Gastroesophageal sphincter (tissue), 4 donors: Measurements from ENCODE around the gene GRM4. TPM values are rescaled to one million over a fixed set of nuclear protein-coding genes. Genes with fewer than 3 reads are reported as not detected.

Experiments
- ATAC-seq: fragments of 150-250 bp; one replicate; pipeline ENCODE4 v1.9.1; 2016; ENCODE audit warnings: mild to moderate bottlenecking, moderate library complexity
- H3K27ac ChIP-seq, 4 donors: fragments of 200-600 bp; sonication (generic) in 3 of 4; 1 replicate in 3 of 4; 2 replicates in 1 of 4; pipeline ENCODE4 v1.5.1; 2016 to 2019
- H3K27me3 ChIP-seq: fragments of 200-600 bp; sonication (generic); one replicate; pipeline ENCODE4 v1.5.1; 2019
- H3K36me3 ChIP-seq, 2 donors: fragments of 200-600 bp; sonication (generic); one replicate each; pipeline ENCODE4 v1.5.1; 2019; ENCODE audit warnings: control low read depth in 1 of 2
- H3K4me1 ChIP-seq, 3 donors: fragments of 200-600 bp; sonication (generic); 1 replicate in 2 of 3; 2 replicates in 1 of 3; pipeline ENCODE4 v1.5.1; 2016 to 2019; ENCODE audit warnings: control low read depth in 2 of 3
- H3K4me3 ChIP-seq, 2 donors: fragments of 200-600 bp; sonication (generic); one replicate each; pipeline ENCODE4 v1.5.1; 2019; ENCODE audit warnings: mild to moderate bottlenecking in 1 of 2, moderate library complexity in 1 of 2
- H3K9me3 ChIP-seq, 3 donors: fragments of 200-600 bp; sonication (generic); one replicate each; pipeline ENCODE4 v1.5.1; 2017 to 2019; ENCODE audit warnings: control low read depth in 2 of 3
- EP300 ChIP-seq: sonication (generic); formaldehyde crosslinking; IDR thresholded peaks from one replicate; pipeline ENCODE4 v1.6.1; 2017; ENCODE audit warnings: antibody characterized with exemption, mild to moderate bottlenecking
- POLR2A ChIP-seq, 2 donors: fragments of 450-650 bp; IDR thresholded peaks; one replicate each; pipeline ENCODE4 v1.6.1; 2017; ENCODE audit warnings: antibody characterized with exemption in 2 of 2, mild to moderate bottlenecking in 2 of 2, moderate library complexity in 1 of 2
- POLR2AphosphoS5 ChIP-seq: sonication (generic); formaldehyde crosslinking; IDR thresholded peaks from one replicate; pipeline ENCODE4 v1.6.1; 2017; ENCODE audit warnings: antibody characterized with exemption
- WGBS, 2 donors: methylation state at CpG; one replicate each; pipeline ENCODE4 v1.1.5; 2018; ENCODE audit warnings: low coverage in 1 of 2; 5-methylcytosine and 5-hydroxymethylcytosine counted together
- total RNA-seq, 4 donors: library from RNA; depleted of rRNA; stranded (reverse); fragments of >200 nt; gene quantifications; one replicate each; pipeline ENCODE4 v1.1.0, GENCODE V29; 2016
- TF ChIP-seq, protein P1 (sequence below), 4 experiments: fragments of 200-600 bp in 2 of 4; fragments of 450-650 bp in 2 of 4; sonication (generic) in 1 of 4; IDR thresholded peaks; one replicate each; pipeline ENCODE4 v1.5.1; 2017 to 2019; ENCODE audit warnings: antibody characterized with exemption in 4 of 4, mild to moderate bottlenecking in 2 of 4, moderate library complexity in 2 of 4

The GRM4 gene
- total RNA-seq, 4 donors from 2014 or later = not detected

DNA sequence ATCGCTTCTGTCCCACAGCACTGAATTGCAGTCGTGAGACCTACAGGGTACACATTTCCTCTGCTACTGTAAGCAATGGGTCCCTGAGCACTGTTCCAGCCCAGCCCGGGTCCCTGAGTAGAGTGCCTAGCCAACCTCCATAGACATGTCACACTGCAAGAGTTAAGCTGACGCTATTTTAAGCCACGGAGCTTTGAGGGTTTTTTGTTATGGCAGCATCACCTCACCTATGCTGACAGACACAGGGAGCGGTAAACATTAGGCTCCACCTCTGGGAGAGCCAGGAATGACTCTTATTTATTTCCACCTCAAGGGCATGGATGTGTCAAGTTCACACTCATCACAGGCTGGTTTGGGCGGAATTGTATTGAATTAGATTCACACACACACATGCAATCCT is 45.1 kb downstream of the GRM4 start:
- no peaks in the 10 kb centered on the region for H3K4me1 ChIP-seq
- ATAC-seq = no peak
- H3K27ac ChIP-seq = no peak overlapping the region
- TF ChIP-seq, protein P1, sequence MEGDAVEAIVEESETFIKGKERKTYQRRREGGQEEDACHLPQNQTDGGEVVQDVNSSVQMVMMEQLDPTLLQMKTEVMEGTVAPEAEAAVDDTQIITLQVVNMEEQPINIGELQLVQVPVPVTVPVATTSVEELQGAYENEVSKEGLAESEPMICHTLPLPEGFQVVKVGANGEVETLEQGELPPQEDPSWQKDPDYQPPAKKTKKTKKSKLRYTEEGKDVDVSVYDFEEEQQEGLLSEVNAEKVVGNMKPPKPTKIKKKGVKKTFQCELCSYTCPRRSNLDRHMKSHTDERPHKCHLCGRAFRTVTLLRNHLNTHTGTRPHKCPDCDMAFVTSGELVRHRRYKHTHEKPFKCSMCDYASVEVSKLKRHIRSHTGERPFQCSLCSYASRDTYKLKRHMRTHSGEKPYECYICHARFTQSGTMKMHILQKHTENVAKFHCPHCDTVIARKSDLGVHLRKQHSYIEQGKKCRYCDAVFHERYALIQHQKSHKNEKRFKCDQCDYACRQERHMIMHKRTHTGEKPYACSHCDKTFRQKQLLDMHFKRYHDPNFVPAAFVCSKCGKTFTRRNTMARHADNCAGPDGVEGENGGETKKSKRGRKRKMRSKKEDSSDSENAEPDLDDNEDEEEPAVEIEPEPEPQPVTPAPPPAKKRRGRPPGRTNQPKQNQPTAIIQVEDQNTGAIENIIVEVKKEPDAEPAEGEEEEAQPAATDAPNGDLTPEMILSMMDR (IDR thresholded peaks at IDR 0.05) = no peak
- TF ChIP-seq POLR2AphosphoS5 (no peak), EP300 (no peak), POLR2A (IDR thresholded peaks at IDR 0.05) (no peak)
- 87 to 96% methylated on average over 3 to 5 of the region's 7 CpGs for WGBS, 2 donors
- H3K27me3 ChIP-seq = peaks cover 74% of the 10 kb centered on the region
- H3K4me3 ChIP-seq = no peak overlapping the region
- no peaks in the 10 kb centered on the region for H3K36me3 ChIP-seq
- no peaks in the 10 kb centered on the region for H3K9me3 ChIP-seq

DNA sequence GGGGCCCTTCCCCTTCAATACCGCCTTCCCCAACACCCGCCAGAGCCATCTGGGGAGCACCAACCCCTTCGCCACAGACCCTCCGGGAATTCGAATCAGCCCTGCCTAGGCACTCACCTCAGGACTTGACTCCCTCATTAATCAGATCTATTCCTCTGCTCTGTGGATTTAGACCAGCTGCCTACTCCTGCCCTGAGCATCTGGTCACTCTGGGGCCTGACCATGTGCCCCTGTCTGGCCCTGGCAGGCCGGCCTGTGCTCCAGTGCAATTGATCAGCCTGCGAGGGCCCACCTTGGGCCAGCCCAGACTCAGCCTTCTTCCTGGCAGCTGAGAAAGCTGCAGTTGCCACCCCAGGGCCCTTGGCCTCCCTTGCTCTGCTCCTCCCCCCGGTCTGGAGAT is 46.0 kb downstream of the GRM4 start:
- H3K9me3 ChIP-seq = no peaks in the 10 kb centered on the region
- no peaks in the 10 kb centered on the region for H3K4me1 ChIP-seq
- H3K36me3 ChIP-seq = no peaks in the 10 kb centered on the region
- no peak overlapping the region for H3K4me3 ChIP-seq
- H3K27ac ChIP-seq = no peak overlapping the region
- no peak for ATAC-seq
- WGBS, 2 donors = 83% methylated on average over 2 to 5 of the region's 8 CpGs
- TF ChIP-seq, protein P1 (IDR thresholded peaks at IDR 0.05) = no peak
- TF ChIP-seq POLR2A (IDR thresholded peaks at IDR 0.05) = no peak
- TF ChIP-seq POLR2AphosphoS5 = no peak
- no peak for TF ChIP-seq EP300
- H3K27me3 ChIP-seq = peaks cover 74% of the 10 kb centered on the region

DNA sequence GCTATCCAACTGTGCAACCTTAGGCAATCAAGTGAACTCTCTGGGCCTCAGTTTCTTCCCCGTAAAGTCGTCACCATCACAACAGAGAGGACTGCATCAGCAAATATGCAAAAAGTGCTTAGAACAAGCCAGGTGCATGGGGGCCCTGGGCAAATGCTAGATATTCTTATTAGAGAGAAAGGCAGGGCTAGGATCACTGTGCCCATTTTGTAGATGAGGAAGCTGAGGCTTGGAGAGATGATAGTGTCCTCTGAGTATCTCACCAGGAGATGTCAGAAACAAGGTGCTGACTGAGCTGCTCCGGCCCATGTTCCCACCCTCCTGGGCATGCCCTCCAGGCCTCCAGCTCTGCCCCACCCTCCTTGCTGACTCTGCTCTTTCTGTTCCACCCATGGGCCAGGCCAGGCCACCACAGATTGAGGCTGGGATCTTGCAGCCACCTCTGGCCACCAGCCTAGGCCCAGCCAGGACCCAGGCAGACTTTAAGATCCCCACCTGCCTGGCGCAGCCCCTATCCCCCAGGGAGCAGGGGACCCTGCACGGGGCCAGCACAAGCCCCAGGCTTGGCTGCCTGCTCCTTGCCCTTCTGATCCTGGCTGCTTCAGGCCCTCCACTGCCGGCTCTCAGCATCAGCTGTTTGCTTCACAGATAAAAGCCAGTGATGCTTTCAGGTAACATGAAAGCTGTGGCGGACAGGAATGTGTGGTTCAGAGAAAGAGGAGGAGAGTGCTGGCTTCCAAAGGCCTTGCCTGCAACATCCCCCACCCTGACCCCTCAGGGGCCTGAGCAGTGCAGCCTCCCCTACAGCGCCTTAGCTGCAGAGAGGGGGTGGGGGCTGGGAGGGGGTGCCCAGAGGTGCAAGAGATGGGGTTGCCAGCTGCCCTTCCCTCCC is 47.6 kb downstream of the GRM4 start:
- WGBS, 2 donors = 50 to 100% methylated on average over 1 to 2 of the region's 8 CpGs
- H3K9me3 ChIP-seq = peaks cover 0 to 6% (median 0%) of the 10 kb centered on the region in 3 donors
- TF ChIP-seq EP300 (no peak), POLR2AphosphoS5 (no peak), POLR2A (IDR thresholded peaks at IDR 0.05) (no peak)
- TF ChIP-seq, protein P1 (IDR thresholded peaks at IDR 0.05) = no peak
- no peak overlapping the region for H3K27ac ChIP-seq
- no peaks in the 10 kb centered on the region for H3K4me1 ChIP-seq
- peaks cover 75% of the 10 kb centered on the region for H3K27me3 ChIP-seq
- ATAC-seq = no peak
- no peak overlapping the region for H3K4me3 ChIP-seq
- H3K36me3 ChIP-seq = no peaks in the 10 kb centered on the region

DNA sequence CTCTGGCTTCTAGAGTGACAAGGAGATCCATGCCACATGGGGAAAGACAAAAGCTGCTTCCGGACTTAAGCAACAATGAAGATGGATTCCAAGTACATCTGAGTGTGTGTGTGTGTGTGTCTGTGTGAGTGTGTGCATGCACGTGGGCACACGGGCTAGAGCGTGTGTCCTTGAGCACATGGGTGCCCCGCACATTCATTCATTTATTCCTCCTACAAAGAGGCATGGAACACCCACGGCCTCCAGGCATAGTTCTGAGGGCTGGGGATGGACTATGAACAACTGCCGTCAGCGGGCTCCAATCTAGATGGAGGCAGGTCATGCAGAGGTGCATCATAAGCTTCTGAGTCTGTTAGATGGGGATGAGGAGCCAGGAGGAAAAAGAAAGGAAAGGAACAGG is 49.1 kb downstream of the GRM4 start:
- H3K9me3 ChIP-seq = peaks cover 0 to 6% (median 0%) of the 10 kb centered on the region in 3 donors
- 27 to 46% methylated on average over 2 to 5 of the region's 8 CpGs for WGBS, 2 donors
- ATAC-seq = no peak
- H3K4me1 ChIP-seq = no peaks in the 10 kb centered on the region
- no peak overlapping the region for H3K27ac ChIP-seq
- no peaks in the 10 kb centered on the region for H3K36me3 ChIP-seq
- peaks cover 87% of the 10 kb centered on the region for H3K27me3 ChIP-seq
- no peak for TF ChIP-seq POLR2A (IDR thresholded peaks at IDR 0.05)
- TF ChIP-seq, protein P1 (IDR thresholded peaks at IDR 0.05) = no peak
- TF ChIP-seq EP300 = no peak
- TF ChIP-seq POLR2AphosphoS5 = no peak
- H3K4me3 ChIP-seq = no peak overlapping the region

DNA sequence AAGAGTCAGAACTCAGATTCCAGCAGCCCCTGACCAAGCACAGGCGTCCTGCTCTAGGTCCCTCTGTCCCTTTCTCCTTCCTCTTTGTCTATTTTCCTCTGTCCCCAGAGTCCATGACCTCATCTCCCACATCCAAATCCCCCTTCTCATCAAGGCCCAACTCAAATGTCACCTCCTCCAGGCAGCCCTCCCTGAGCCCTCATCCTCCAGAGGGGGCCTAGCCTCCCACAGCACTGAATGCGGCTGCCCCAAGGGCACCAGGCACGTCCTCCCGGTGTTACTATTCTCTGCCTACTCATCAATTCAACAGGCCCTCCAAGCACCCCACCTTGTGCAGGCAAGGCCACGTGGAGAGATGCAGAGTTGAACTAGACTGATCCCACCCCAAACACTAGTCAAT is 49.7 kb downstream of the GRM4 start:
- Histone ChIP-seq H3K9me3 (peaks cover 0 to 6% (median 0%) of the 10 kb centered on the region in 3 donors), H3K27me3 (peaks cover 87% of the 10 kb centered on the region), H3K4me1 (no peaks in the 10 kb centered on the region), H3K4me3 (no peak overlapping the region), H3K27ac (no peak overlapping the region), H3K36me3 (no peaks in the 10 kb centered on the region)
- no peak for ATAC-seq
- no peak for TF ChIP-seq POLR2AphosphoS5
- TF ChIP-seq EP300 = no peak
- TF ChIP-seq, protein P1 (IDR thresholded peaks at IDR 0.05) = no peak
- TF ChIP-seq POLR2A (IDR thresholded peaks at IDR 0.05) = no peak
- no CpG with 5 or more reads among the region's 5 CpGs for WGBS, 2 donors
